Dermis blood vessel endothelial cell (primary cell): Measurements from ENCODE around the gene DHCR7. TPM values are rescaled to one million over a fixed set of nuclear protein-coding genes. Genes with fewer than 3 reads are reported as not detected.

Experiments
- DNase-seq: peaks from one replicate; pipeline ENCODE4 v3.0.0; 2010
- total RNA-seq: library from RNA; depleted of rRNA; stranded (reverse); fragments of >200 nt; gene quantifications from 2 replicates; pipeline ENCODE4 v1.2.3, GENCODE V29; 2014

Gene DHCR7
- total RNA-seq, 1 donor from 2014 or later: 41.9 TPM

DNA sequence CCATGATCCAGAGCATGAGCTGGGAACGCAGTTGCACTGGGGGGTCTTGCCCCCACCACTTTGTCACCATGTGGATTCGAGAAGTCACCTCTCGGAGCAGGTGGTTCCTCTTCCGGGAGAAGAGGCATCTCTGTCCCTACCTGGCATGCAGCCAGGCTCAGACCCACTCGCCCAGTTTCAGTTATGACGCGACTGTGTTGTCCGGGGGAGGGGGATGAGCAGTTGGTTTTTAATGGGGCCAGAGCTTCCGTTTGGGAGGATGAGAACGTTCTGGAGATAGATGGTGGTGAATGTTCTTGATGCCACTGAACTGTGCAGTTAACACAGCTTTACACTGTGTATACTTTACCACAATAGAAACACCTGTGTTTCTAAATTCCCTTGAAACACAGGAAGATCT, 41.5 kb downstream of the DHCR7 start:
- DNase-seq: no peak

DNA sequence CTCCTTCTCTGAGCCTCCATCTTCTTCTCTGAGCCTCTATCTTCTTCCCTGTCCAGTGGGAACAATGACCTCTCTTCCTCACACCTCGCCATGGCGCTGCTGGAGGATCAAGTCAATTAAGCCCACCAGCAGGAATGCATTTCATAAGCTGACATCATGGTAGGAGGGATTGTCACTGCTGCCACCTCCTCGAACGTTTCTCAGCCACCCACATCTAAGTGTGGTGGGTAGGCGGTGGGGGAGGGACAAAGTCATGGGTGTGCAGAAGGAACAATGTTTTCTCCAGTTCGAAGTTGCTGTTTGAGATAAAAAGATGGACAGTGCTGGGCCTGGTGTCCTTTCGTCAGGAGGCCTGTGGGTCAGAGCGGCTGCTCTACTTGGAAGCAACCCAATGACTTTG, 44.0 kb downstream of the DHCR7 start:
- DNase-seq: no peak

DNA sequence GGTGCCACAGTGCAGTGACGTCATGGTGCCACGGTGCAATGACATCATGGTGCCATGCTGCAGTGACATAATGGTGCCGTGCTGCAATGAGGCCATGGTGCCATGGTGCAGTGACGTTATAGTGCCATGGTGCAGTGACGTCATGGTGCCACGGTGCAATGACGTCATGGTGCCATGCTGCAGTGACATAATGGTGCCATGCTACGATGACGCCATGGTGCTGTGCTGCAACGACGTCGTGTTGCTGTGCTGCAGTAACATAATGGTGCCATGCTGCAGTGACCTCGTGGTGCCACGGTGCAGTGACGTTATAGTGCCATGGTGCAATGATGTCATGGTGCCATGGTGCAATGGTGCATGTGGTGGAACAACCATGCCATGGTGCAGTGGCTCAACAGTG, 45.3 kb downstream of the DHCR7 start:
- no peak for DNase-seq

DNA sequence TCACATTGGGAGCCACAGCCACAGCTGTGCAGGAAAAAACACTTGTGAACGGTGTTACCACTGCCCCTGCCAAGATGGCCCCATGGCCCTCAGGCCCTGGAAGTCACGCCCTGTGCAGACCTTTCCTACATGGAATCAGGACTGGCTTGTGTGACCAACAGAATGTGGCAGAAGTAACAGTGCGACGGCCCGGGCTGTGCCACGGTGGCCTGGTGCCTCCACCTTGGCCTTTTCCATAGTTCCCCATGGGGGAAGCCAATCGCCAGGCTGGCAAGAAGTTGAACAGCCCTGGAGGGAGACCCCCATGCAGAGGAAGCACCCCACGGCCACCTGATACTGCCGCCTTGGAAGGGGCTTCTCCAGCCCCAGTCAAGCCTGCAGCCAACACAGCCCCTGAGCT, 48.0 kb downstream of the DHCR7 start:
- no peak for DNase-seq

DNA sequence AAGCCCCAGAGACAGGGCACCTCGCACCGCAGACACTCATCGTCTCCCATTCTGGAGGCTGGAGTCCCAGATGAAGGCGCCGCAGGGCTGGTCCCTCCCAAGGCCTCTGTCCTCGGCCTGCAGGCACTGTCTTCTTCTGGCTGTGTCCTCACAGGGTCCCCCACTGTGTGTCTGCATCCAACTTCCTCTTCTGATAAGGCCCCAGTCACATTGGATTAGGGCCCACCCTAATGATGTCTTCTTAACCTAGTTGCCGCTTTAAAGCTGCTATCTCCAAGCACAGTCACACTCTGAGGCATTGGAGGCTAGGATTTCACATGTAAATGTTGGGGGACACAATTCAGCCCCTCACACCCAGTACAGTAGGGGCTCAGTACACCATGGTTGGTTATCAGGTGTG, 48.9 kb downstream of the DHCR7 start:
- no peak for DNase-seq

DNA sequence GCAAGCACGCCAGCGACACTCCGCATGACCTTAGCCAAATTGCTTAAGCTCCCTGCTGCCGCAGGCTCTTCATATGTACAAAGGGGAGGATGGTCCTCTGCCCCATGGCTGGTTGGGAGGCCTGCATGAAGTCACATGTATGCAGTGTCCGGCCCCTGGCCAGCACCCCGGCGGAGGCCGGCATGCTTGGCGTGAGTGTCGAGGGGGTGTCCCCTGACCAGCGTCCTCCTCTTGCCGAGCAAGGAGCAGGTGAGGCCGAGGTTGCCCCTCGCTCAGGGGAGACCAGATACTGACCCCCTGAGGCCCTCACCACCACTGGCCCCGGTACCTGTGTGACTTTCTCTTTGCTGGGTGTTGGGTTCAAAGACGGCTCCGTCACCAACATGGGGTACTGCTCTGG, 50.2 kb downstream of the DHCR7 start:
- DNase-seq: no peak

DNA sequence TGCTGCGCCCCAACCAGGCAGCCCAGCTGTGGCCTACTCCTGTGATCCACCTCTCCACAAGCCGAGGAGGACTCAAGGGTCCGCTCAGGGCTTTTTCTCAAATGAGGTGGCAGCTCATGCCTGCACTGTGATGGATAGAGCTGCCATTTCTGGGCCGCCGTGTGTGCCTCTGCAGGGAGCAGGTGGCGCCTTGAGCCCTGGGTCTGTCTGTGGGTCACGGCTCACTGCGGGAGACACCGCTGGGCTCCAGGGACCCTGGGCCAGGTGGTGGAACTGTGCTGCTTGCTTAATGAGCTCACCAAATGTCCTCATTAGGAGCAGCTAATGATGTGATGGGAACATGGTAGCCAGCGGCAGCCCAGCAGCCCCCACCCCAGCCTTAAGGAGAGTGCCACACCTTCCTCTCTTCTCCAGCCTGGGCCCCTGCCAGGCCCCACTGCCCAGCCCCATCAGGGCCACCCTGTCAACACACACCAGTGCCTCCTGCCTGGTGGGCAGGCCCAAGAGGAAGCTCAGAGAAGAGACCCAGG, 50.8 kb downstream of the DHCR7 start:
- DNase-seq: no peak

DNA sequence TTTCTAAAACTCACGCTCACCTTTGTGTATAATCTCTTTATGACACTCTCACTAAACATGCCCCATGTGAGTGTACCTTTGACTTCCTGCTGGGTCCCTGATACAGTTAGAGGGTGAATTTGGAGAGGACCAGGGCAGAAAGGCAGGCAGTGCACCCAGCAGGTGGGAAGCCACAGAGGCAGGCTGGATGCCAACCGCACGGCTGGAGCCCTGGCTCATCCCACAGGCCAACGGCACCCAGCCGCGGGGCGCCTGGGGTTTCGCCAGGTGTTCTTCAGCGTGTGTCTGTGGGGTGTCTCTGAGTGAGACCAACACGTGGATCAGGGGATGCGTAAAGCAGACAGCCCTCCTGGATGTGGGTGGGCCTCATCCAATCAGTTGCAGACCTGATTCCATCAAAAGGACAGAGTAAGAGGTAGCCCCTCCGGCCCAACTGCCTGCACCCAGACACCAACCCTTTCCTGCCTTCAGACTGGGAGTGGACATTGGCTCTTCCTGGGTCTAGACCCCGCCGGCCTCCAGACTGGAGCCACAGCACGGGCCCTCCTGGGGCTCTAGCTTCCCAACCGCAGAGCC, 51.6 kb downstream of the DHCR7 start:
- no peak for DNase-seq

DNA sequence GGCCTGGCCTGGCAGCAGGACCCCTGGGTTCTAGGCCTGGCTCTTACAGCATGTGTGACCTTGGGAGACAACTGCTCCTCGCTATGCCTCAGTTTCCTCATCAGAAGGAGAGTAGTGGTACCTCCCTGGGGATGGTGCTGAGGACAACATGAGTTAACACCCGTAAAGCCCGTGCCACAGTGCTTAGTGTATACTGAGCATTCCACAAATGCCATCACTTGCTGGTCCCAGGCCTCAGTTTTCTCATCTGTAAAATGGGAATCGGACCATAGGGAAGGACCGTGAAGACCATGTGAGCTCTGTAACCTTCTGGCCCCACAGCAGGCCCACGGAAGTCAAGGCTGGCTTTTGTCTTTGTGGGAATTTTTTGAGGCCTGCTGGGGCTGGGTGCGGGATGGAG, 52.4 kb downstream of the DHCR7 start:
- DNase-seq: no peak

DNA sequence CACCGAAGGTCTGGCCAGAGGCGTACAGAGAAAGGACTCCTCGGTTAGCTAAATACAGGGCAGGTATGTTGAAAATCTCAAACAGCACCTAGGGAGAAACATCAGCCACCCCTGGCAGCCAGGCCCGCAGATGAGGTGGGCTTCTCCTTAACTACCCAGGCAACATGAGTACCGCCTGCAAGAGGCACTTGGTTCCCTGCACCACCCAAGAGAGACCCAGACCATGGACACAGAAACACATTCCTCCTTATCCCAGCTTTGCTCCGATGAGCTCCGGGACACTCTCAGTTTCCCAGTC, 53.0 kb downstream of the DHCR7 start:
- no peak for DNase-seq

DNA sequence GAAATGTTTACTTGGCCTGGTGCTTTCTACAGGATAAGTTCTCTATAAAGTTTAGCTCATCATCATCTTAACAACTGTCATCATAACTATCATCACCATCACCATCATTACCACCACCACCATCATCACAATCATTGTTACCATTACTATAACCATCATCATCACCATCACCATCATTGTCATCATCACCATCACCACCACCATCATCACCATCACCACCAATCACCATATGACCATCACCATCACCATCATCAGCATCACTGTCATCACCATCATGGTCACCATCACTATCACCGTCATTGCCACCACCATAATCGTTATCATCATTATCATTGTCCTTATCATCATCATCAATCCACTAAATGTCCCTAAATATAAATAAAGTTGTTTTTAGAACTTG, 54.9 kb downstream of the DHCR7 start:
- no peak for DNase-seq

DNA sequence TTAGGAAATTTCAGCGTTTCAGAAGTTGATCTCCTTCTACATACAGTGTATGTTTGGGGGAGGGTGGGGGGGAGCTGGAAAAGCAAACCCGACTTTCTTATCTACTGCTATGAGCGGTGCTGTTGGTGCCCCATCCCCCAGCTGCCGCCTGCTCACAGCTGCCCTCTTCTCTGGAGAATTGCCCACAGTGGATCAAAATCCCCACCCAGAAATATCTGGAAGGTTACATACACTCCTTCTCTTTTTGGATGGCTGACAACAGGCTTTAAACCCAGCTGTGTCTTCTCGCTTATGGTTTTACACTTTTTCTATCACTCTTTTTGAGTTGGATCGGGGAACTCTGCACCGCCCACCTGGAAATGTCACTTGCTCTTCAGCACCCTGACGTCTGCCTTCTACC, 56.4 kb downstream of the DHCR7 start:
- DNase-seq: no peak

DNA sequence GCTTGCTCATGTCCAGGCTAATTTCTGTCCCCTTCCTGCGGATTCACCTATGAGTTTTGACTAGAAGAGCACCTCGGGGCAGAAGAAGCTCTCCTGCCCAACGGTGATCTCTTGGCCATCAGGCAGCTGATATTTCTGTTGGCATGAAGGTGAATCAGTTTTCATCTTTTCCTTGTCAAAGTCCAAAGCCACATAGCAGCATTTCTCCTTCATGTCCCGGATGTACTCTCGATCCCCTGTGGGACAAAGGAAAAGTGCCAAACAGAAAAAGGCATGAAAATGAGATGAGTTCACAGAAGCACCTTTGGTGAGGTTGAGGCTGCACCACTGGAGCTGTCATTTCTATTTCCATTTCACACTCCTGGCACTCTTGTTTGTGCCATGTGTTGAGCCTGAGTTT, 56.8 kb downstream of the DHCR7 start:
- no peak for DNase-seq

DNA sequence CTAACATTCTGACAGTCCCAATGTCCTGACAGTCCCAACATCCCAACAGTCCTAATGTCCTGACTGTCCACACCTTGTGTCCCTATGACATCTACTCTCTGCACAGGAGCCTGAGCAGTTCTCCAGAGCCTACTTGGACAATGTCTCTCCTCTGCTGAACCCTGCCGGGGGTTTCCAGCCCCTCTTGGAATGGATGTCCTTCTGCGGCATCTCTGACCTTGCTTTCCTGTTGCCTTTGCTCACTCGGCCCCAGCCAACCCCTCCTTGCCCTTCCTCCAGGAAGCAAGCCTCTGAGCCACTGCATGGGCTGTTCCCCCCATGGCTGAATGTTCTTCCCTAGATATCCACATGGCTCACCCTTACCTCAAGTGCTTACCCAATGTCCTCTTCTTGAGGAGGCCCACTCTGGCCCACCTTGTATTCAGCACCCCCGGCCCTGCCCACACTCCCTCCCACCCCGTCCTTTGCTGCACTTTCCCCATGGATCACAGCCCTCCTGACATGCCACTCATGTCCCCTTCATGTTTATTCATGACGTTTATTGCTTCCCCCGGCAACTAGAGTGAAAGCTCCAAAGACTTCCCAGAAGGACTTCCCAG, 59.5 kb downstream of the DHCR7 start:
- DNase-seq: no peak

DNA sequence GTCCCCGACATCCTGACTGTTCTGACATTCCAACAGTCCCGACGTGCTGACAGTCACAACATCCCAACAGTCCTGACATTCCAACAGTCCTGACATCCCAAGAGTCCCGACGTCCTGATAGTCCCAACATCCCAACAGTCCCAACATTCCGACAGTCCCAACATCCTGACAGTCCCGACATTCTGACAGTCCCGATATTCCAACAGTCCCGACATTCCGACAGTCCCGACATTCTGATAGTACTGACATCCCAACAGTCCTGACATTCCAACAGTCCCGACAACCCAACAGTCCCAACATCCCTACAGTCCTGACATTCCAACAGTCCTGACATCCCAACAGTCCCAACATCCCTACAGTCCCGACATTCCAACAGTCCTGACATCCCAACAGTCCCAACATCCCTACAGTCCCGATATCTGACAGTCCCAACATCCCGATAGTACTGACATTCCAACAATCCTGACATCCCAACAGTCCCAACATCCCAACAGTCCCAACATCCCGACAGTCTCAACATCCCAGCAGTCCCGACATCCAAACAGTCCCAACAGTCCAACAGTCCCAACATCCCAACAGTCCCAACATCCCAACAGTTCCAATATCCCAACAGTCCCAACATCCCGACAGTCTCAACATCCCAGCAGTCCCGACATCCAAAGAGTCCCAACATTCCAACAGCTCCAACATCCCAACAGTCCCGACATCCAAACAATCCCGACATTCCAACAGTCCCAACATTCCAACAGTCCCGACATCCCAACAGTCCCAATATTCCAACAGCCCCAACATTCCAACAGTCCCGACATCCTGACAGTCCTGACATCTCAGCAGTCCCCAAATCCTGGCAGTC, 60.2 kb downstream of the DHCR7 start:
- DNase-seq: no peak

DNA sequence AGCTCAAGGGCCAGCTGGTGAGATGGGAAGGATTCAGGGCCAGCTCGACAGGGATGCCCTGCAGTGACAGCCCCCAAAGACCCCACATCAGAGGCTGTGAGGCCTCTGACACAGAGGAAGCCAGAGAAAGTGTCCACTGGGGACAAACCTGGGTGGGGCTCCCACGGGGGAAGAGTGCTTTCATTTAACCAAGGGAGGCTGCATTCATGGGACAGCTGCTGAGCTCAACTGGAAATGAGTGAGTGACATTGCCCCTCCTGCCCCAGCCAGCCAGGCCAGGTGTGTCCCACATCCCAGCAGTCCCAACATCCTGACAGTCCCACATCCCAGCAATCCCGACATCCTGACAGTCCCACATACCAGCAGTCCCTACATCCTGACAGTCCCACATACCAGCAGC, 61.0 kb downstream of the DHCR7 start:
- DNase-seq: no peak

DNA sequence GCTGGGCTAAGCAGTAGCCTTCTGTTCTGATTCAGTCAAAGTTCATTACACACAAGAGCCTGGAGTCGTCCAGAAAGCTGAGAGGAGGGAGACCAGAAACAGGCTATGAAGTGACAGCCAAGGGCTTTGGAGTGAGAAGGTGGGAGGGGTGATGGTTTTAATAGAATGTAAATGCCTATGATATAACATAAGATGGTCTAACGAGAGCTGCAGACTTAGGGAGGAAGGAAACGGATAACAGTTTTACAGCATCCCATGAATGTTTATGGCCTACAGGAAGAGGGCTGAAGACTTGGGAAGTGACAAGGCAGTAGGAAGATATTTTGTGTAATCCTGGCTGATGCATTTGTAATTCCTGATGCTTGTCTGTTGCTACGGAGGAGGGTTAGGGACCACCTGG, 62.0 kb downstream of the DHCR7 start:
- DNase-seq: no peak

DNA sequence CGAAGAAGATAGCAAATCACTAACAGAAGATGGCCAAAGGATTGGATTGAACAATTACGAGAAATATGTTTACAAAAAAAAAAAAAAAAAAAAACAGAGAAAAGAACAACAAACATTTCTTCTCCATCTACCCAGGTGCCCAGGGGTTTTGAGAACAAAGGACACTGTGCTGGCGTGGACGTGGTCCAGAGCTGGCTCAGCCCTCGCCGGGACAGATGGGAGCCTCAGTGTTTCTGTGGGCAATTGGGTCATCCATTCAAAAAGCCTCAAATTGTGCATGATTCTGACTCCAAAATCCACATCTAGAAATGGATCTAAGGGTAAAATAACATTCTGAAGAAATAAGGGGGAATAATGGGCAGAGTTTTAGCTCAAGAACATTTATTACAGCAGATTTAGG, 63.1 kb downstream of the DHCR7 start:
- DNase-seq: no peak

DNA sequence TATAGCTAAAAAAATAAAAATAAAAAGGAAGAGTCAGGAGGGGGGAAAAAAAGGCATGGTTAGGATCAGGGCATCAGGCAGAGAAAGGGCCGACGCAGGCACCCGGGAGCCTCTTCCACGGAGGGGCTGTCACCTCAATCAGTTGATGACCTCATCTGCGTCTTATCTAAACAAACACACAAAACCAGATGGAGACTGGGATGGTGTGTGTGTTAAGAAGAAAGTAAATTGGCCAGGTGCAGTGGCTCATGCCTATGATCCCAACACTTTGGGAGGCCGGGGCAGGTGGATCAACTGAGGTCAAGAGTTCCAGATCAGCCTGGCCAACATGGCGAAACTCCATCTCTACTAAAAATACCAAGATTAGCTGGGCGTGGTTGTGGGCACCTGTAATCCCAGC, 63.6 kb downstream of the DHCR7 start:
- no peak for DNase-seq

Other genes starting within 250 kb of the DHCR7 start
- gene SHANK2, start 195.8 kb downstream of the DHCR7 start, total RNA-seq: 0.37 and 0.68 TPM in 2 replicates
- gene NADSYN1, start 4.8 kb upstream of the DHCR7 start, total RNA-seq: 92.2 and 128 TPM in 2 replicates
- gene KRTAP5-7, start 78.9 kb upstream of the DHCR7 start, total RNA-seq: not detected in 2 replicates
- not detected in 2 replicates for gene KRTAP5-8, start 89.6 kb upstream of the DHCR7 start, total RNA-seq
- not detected in 2 replicates for gene KRTAP5-9, start 100.0 kb upstream of the DHCR7 start, total RNA-seq
- not detected in 2 replicates for gene KRTAP5-10, start 117.2 kb upstream of the DHCR7 start, total RNA-seq
- not detected in 2 replicates for gene KRTAP5-11, start 134.5 kb upstream of the DHCR7 start, total RNA-seq